Measurements from ENCODE around the gene SNX17. TPM values are rescaled to one million over a fixed set of nuclear protein-coding genes. Genes with fewer than 3 reads are reported as not detected.
A peak's percentile ranks its signal among the peaks of the same experiment; 100 is the strongest.

The SNX17 gene
- total and polyA plus RNA-seq, 2 of the 13 experiments (the other 11 are each of a cell fraction or from before 2014, with no cell fraction given): 75.0 to 109 TPM

DNA sequence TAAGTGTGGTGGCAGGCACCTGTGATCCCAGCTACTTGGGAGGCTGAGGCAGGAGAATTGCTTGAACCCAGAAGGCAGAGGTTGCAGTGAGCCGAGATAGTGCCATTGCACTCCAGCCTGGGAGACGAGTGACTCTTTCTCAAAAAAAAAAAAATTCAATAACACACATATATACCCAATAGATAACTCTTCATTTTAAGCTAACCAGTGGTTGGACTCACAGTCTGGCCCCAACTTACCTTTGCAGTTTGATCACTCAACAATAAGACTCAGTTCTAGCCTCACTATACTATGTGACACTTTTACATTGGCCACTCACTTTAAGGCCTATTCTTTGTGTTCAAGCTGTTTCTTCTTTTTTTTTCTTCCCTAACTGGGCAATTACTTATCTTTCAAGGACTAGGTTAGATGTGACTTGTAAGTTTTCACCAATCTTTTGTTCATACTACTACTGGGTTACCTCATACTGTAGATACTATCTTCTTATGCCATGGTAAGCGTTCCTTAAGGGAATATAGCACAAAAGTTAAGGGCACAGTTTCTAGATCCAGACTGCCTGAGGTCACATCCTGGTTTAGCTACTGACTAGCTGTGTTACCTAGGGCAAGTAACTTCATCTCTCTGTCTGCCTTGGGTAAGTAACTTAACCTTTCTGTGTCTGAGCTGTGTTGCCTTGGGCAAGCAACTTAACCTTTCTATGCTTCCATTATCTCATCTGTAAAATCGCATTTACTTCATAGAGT, 7.6 kb upstream of the SNX17 start (continued):
- TF ChIP-seq, protein P1, sequence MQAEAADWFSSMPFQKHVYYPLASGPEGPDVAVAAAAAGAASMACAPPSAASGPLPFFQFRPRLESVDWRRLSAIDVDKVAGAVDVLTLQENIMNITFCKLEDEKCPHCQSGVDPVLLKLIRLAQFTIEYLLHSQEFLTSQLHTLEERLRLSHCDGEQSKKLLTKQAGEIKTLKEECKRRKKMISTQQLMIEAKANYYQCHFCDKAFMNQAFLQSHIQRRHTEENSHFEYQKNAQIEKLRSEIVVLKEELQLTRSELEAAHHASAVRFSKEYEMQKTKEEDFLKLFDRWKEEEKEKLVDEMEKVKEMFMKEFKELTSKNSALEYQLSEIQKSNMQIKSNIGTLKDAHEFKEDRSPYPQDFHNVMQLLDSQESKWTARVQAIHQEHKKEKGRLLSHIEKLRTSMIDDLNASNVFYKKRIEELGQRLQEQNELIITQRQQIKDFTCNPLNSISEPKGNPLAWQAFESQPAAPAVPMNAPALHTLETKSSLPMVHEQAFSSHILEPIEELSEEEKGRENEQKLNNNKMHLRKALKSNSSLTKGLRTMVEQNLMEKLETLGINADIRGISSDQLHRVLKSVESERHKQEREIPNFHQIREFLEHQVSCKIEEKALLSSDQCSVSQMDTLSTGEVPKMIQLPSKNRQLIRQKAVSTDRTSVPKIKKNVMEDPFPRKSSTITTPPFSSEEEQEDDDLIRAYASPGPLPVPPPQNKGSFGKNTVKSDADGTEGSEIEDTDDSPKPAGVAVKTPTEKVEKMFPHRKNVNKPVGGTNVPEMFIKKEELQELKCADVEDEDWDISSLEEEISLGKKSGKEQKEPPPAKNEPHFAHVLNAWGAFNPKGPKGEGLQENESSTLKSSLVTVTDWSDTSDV (CRISPR knock-in tag; IDR thresholded peaks at IDR 0.05): no peak
- TF ChIP-seq ZNF839 (CRISPR knock-in tag; IDR thresholded peaks at IDR 0.05; ENCODE audit: borderline replicate concordance) (no peak), ZNF704 (CRISPR knock-in tag; IDR thresholded peaks at IDR 0.05; ENCODE audit: borderline replicate concordance) (no peak), ZFY (CRISPR knock-in tag; IDR thresholded peaks at IDR 0.05) (0 out of 2 replicates have a peak, but pooled peaks have one; percentile 19), HES4 (CRISPR knock-in tag; IDR thresholded peaks at IDR 0.05; ENCODE audit: borderline replicate concordance) (no peak), ZSCAN29 (CRISPR knock-in tag; conservative IDR thresholded peaks at IDR 0.05) (no peak), SRSF4 (IDR thresholded peaks at IDR 0.05; ENCODE audit: low read depth, low read length, poor library complexity, severe bottlenecking) (peak; percentile 41), IRX3 (CRISPR knock-in tag; IDR thresholded peaks at IDR 0.05; ENCODE audit: borderline replicate concordance, low read depth) (no peak), POLR2G (IDR thresholded peaks at IDR 0.05; ENCODE audit: low read depth, low read length) (peak; percentile 40; the same call in 1 of the 2 replicates), IRF2 (CRISPR knock-in tag; IDR thresholded peaks at IDR 0.05) (0 out of 2 replicates have a peak, but pooled peaks have one; percentile 26), ZNF558 (CRISPR knock-in tag; IDR thresholded peaks at IDR 0.05; ENCODE audit: borderline replicate concordance) (no peak), ZNF747 (CRISPR knock-in tag; IDR thresholded peaks at IDR 0.05; ENCODE audit: borderline replicate concordance) (no peak), ZBTB1 (CRISPR knock-in tag; IDR thresholded peaks at IDR 0.05; ENCODE audit: borderline replicate concordance) (no peak), AGO2 (optimal IDR thresholded peaks at IDR 0.05; ENCODE audit: low read depth, low read length) (peak; percentile 86), ZNF841 (CRISPR knock-in tag; IDR thresholded peaks at IDR 0.05; ENCODE audit: borderline replicate concordance) (no peak), ZFP36 (IDR thresholded peaks at IDR 0.05; ENCODE audit: borderline replicate concordance, low read depth, low read length, partially characterized antibody) (no peak), ZNF234 (CRISPR knock-in tag; conservative IDR thresholded peaks at IDR 0.05) (no peak), POLR2AphosphoS5 (IDR thresholded peaks at IDR 0.05; ENCODE audit: low read depth, low read length) (peak; percentile 63; the same call in 1 of the 2 replicates), ARNT2 (CRISPR knock-in tag; IDR thresholded peaks at IDR 0.05; ENCODE audit: low read depth) (no peak), ZNF251 (CRISPR knock-in tag; IDR thresholded peaks at IDR 0.05) (no peak)
- TF ChIP-seq, protein P2, sequence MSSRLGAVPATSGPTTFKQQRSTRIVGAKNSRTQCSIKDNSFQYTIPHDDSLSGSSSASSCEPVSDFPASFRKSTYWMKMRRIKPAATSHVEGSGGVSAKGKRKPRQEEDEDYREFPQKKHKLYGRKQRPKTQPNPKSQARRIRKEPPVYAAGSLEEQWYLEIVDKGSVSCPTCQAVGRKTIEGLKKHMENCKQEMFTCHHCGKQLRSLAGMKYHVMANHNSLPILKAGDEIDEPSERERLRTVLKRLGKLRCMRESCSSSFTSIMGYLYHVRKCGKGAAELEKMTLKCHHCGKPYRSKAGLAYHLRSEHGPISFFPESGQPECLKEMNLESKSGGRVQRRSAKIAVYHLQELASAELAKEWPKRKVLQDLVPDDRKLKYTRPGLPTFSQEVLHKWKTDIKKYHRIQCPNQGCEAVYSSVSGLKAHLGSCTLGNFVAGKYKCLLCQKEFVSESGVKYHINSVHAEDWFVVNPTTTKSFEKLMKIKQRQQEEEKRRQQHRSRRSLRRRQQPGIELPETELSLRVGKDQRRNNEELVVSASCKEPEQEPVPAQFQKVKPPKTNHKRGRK (CRISPR knock-in tag; IDR thresholded peaks at IDR 0.05): no peak
- TF ChIP-seq, protein P3, sequence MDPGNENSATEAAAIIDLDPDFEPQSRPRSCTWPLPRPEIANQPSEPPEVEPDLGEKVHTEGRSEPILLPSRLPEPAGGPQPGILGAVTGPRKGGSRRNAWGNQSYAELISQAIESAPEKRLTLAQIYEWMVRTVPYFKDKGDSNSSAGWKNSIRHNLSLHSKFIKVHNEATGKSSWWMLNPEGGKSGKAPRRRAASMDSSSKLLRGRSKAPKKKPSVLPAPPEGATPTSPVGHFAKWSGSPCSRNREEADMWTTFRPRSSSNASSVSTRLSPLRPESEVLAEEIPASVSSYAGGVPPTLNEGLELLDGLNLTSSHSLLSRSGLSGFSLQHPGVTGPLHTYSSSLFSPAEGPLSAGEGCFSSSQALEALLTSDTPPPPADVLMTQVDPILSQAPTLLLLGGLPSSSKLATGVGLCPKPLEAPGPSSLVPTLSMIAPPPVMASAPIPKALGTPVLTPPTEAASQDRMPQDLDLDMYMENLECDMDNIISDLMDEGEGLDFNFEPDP (CRISPR knock-in tag; conservative IDR thresholded peaks at IDR 0.05): no peak

Measured in HepG2 (cell line).